Measurements from ENCODE around the gene EOGT.

GRCh38 chr3:69016901-69017300 is 3.4 kb upstream of the EOGT start:
- TF ChIP-seq, protein P1, sequence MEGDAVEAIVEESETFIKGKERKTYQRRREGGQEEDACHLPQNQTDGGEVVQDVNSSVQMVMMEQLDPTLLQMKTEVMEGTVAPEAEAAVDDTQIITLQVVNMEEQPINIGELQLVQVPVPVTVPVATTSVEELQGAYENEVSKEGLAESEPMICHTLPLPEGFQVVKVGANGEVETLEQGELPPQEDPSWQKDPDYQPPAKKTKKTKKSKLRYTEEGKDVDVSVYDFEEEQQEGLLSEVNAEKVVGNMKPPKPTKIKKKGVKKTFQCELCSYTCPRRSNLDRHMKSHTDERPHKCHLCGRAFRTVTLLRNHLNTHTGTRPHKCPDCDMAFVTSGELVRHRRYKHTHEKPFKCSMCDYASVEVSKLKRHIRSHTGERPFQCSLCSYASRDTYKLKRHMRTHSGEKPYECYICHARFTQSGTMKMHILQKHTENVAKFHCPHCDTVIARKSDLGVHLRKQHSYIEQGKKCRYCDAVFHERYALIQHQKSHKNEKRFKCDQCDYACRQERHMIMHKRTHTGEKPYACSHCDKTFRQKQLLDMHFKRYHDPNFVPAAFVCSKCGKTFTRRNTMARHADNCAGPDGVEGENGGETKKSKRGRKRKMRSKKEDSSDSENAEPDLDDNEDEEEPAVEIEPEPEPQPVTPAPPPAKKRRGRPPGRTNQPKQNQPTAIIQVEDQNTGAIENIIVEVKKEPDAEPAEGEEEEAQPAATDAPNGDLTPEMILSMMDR (IDR thresholded peaks at IDR 0.05), result no peak
- TF ChIP-seq POLR2A (IDR thresholded peaks at IDR 0.05), result no peak
